Measurements from ENCODE around the gene DEUP1.

DEUP1 gene

GRCh38 chr11:93480756-93481155, 150.2 kb downstream of the DEUP1 start:
- no peak for DNase-seq

DNA sequence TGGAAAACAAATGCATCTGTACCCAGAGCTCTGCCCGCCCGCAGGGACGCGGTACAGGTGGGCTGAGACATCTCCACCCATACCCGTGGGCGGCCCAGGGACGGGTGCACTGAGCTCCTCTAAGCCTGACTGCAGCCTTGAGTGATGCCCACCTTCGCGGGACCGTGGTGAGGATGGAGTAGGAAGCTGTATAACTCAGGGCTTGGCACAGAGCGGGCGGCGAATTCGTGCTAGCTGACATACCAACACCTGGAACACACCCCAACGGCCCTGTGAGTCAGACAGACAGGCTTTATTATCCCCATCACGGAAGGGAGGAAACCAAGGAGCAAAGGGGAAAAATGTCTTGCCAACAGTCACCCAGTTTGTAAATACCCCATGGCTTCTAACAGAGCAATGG, 150.7 kb downstream of the DEUP1 start:
- DNase-seq: no peak

DNA sequence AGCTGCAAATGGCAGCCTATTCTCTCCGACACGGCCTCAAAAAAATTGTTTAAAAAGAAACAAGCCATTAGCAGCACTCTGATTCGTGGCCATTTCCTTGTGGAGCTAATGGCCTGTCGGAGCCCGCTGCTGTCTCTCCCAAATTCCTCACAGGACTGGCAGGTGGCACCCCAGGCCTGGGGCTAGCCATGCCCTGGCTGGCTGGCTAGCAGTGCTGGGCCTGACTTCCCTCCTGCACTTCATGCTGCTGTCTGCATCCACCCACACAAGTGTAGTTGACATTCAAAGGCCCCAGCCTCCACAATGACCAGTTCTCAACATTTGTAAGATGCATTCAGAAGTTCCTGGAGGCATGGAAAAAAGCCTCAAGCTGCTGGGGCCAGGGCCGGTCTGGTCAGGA, 151.2 kb downstream of the DEUP1 start:
- DNase-seq: no peak

DNA sequence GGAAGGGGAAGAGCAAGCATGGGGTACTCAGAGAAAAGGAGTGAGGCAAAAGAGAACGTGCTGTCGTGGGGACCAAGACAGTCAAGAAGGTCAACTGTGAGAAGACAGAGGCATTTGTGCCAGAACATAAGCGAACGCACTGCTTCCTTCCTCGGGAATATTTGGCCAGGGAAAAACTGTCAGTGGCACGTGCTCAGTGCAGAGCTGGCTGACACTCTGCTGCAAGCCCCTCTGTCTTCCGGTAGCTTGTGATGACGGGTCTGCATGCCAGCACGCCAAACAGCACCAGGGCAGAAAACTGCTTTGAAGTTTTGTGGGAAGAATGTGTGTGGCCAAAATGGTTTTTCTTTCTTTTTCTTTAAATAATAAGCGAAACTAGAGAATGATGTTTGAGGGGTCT, 152.0 kb downstream of the DEUP1 start:
- no peak for DNase-seq

DNA sequence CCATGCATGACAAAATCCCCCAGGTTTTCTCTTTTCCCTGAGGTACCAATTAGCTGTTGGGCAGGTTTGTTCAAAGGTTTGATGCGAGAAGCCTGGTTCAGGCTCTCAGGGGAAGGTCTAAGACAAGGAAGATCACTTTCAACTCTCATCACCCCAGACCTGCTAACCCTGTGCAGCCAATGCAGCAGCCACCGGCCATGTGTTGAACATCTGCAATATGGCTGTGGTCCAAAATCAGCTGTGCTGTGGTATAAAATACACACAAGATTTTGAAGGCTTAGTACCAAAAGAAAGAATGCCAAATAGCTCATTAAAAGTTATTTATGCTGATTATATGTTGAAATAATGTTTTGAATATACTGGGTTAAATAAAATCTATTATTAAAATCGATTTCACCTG, 154.2 kb downstream of the DEUP1 start:
- DNase-seq: no peak

DNA sequence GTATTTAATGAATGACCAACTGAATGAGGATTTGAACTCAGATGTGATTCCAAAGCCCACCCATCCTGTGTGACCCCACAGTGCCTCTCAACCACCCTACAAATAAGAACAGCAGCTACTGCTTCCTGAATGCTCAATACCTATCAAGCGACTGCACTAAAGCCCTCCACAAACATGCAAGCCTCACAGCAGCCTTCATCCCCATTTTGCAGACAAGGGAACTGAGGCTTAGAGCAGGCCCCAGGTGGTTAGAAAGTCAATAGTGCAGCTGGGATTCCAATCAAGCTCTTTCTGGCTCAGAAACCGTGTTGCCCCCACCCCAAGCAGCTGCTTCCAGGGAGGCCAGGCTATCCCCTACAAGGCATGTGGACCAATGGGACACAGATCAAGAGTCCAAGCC, 155.4 kb downstream of the DEUP1 start:
- no peak for DNase-seq

DNA sequence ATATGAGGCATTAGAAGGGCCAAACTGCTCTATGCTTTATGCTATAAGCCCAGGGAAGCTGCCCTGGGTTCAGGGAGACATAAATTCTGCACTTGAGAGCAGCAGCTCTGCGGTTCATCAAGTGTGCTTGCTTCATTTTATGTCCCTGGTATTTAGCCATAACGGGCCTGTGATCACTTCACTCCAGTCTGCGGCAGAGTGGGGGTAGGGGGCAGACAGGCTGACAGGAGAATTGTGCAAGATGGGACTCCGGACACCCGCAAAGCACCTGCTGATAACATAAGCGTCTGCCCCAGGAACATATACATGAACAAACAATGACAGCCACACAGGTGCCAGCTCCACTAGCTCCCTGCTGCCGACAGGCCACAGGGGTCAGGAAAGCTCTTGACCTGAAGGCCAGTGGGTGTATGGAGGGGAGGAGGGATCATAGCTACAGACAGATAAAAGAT, 156.5 kb downstream of the DEUP1 start:
- DNase-seq: no peak

Data from activated CD4-positive, alpha-beta T cell treated with anti-CD3 and anti-CD28 coated beads, Interleukin-2, amount 50 U/mL, for 48 hours (primary cell).